IPS-15b (cell line): Measurements from ENCODE around the gene MYBBP1A.

Experiments used
- H3K27me3 ChIP-seq: one replicate; pipeline ENCODE4 v1.6.1; 2013; ENCODE audit warnings: low read length; ENCODE audit not compliant: control insufficient read depth, insufficient read depth
- H3K36me3 ChIP-seq: one replicate; pipeline ENCODE4 v1.6.1; 2013; ENCODE audit warnings: low read length; ENCODE audit not compliant: control insufficient read depth, insufficient read depth
- H3K4me1 ChIP-seq: one replicate; pipeline ENCODE4 v1.6.1; 2013; ENCODE audit warnings: mild to moderate bottlenecking, low read length; ENCODE audit not compliant: control insufficient read depth, insufficient read depth
- H3K4me3 ChIP-seq: one replicate; pipeline ENCODE4 v1.5.1; 2013; ENCODE audit warnings: low read depth, low read length
- H3K9ac ChIP-seq: one replicate; pipeline ENCODE4 v1.6.1; 2013; ENCODE audit warnings: low read depth, mild to moderate bottlenecking, low read length
- H3K9me3 ChIP-seq: one replicate; pipeline ENCODE4 v1.6.1; 2013; ENCODE audit warnings: mild to moderate bottlenecking, low read length; ENCODE audit not compliant: control insufficient read depth, insufficient read depth

MYBBP1A gene

DNA sequence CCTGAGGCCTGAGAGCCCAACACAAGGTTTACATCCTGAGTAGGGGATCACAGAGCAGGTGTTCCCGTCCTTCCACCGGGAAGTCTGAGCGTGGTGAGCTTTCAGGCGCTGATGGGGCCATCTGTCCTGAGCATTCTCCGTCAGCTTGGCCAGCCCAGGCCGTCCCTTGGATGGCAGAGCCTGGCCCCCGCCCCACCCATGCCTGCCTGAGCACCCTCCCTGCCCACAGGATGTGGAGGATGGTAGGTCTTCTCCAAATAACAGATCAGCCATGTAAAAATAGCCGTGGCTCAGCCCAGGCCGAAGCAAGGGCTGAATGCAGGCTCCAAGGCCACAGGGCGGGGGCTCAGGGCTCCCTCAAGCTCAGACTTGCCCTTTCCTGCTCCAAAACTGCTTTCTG, 36.3 kb downstream of the MYBBP1A start:
- Histone ChIP-seq H3K36me3 (no peaks in the 10 kb centered on the region), H3K4me1 (no peaks in the 10 kb centered on the region), H3K4me3 (no peak overlapping the region), H3K9me3 (no peaks in the 10 kb centered on the region), H3K27me3 (no peaks in the 10 kb centered on the region), H3K9ac (no peak overlapping the region)

DNA sequence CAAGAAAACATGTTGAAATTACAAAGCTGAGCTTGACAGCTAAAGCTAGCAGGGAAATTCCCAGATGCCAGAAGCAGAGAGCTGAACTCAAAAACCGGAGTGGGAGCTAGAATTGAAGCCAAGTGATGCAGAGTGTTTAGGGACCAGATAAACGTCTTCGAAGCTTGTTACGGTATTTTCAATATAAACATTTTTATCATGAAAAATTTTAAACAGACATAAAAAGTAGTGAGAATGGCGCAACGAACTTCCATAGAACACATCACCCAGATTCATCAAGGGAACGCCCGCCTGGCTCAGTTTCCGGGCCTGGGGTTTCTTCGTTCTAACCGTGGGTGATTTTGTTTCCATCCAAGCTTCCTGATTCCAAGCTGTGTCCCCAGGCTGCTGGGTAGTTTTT, 38.4 kb downstream of the MYBBP1A start:
- no peaks in the 10 kb centered on the region for H3K36me3 ChIP-seq
- no peaks in the 10 kb centered on the region for H3K4me1 ChIP-seq
- no peaks in the 10 kb centered on the region for H3K27me3 ChIP-seq
- no peaks in the 10 kb centered on the region for H3K9me3 ChIP-seq
- H3K4me3 ChIP-seq: no peak overlapping the region
- no peak overlapping the region for H3K9ac ChIP-seq

DNA sequence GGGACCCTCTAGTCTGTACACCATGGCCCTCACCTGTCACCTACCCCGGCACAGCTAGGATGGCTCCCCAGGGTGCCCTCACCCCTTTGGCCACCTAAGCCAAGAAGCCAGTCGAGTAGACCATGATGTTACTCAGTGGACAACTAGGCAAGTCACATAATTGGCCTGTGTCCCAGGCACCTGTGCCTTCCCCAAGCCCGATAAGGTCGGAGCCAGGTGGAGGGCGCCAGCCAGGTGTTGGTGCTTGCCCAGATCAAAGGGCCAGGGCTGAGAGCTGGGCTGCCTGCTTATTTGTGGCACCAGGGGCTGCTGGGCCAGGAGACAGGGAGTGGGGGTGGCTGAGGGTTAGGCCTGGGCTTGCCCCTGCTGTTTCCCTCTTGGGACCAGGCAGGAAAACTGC, 39.7 kb downstream of the MYBBP1A start:
- Histone ChIP-seq H3K9me3 (no peaks in the 10 kb centered on the region), H3K36me3 (no peaks in the 10 kb centered on the region), H3K4me1 (no peaks in the 10 kb centered on the region), H3K27me3 (no peaks in the 10 kb centered on the region), H3K4me3 (no peak overlapping the region), H3K9ac (no peak overlapping the region)

DNA sequence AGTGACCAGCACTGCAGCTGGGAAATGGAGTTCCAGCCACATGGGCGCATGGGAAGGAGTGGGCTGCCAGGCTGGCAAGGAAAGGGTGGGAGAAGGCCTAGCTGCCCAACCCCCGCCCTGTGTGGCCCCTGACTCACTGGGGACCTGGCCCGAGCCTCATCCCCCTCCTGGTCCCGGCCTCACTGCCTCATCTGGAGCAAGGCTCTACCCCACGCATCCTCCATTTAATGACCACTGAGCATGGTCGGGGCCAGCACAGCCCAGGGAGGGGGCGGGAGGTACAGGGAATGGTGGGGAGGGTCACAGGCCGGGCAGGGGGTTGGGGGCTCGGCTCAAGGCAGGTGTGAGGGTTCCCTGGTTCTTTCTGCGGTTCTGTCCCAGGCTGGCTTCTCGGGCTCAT, 40.4 kb downstream of the MYBBP1A start:
- Histone ChIP-seq H3K27me3 (no peaks in the 10 kb centered on the region), H3K36me3 (no peaks in the 10 kb centered on the region), H3K9me3 (no peaks in the 10 kb centered on the region), H3K9ac (no peak overlapping the region), H3K4me3 (no peak overlapping the region), H3K4me1 (no peaks in the 10 kb centered on the region)

DNA sequence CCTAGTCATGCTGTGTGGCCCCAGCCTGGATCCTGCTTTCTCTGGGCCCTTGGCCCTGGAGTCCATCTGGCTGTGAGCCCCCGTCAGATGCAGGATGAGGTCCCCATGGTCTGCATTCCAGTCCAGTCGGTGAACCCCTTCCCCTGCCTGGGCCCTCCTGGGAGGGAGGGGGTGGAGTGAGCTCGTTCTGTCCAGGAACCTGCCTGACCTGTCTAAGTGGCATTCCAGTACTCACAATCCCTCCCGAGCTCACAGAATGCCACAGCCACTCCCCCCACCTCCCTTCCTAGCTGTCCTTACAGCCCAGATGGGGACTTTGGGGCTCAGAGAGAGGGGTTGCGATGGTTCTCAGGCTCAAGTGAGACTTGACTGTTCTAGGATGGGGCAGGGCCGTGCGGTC, 41.0 kb downstream of the MYBBP1A start:
- no peaks in the 10 kb centered on the region for H3K9me3 ChIP-seq
- no peaks in the 10 kb centered on the region for H3K27me3 ChIP-seq
- H3K9ac ChIP-seq: no peak overlapping the region
- H3K4me1 ChIP-seq: no peaks in the 10 kb centered on the region
- no peak overlapping the region for H3K4me3 ChIP-seq
- no peaks in the 10 kb centered on the region for H3K36me3 ChIP-seq

DNA sequence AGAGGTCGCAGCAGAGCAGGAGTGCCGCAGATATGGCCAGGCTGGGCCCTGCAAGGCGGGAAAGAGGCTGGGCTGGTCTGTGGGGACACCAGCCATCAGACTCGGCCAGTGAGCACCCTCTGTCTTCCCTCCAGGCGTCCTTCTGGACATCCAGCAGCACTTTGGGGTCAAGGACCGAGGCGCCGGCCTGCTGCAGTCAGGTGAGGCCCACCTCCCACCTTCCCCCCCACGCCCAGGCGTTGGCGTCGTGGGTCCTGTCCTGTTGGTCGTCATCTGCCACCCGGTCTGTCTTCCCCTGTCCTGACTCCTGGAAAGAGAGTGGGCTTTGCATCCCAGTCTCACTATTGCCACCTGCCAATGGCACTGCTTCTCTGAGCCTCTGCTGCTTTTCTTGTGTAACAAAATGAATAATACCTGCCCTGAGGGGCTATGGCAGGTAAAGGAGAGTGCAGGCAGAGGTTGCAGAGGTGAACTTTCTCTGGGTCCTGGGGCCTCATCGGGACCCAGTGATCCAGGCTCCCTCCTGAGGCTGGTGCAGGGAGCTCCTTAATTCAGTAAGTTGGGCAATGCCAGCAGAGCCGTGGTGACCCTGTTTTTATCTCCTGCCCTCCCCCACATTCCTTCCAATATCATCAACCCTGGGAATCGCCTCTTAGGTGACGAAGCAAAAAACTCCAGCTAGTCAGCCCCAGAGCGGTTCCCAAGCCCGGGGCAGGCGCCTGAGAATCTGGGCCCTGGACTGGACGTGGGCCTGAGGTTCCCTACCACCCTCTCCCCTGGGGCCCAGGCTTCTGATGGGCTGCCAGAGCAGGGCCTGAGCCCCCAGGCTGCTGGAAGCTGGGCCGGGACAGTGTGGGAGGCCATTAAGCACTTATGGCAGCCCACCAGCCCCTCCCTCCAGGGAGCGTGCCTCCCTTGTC, 41.8 kb downstream of the MYBBP1A start:
- no peaks in the 10 kb centered on the region for H3K27me3 ChIP-seq
- no peak overlapping the region for H3K4me3 ChIP-seq
- no peaks in the 10 kb centered on the region for H3K36me3 ChIP-seq
- no peaks in the 10 kb centered on the region for H3K9me3 ChIP-seq
- H3K4me1 ChIP-seq: no peaks in the 10 kb centered on the region
- no peak overlapping the region for H3K9ac ChIP-seq

DNA sequence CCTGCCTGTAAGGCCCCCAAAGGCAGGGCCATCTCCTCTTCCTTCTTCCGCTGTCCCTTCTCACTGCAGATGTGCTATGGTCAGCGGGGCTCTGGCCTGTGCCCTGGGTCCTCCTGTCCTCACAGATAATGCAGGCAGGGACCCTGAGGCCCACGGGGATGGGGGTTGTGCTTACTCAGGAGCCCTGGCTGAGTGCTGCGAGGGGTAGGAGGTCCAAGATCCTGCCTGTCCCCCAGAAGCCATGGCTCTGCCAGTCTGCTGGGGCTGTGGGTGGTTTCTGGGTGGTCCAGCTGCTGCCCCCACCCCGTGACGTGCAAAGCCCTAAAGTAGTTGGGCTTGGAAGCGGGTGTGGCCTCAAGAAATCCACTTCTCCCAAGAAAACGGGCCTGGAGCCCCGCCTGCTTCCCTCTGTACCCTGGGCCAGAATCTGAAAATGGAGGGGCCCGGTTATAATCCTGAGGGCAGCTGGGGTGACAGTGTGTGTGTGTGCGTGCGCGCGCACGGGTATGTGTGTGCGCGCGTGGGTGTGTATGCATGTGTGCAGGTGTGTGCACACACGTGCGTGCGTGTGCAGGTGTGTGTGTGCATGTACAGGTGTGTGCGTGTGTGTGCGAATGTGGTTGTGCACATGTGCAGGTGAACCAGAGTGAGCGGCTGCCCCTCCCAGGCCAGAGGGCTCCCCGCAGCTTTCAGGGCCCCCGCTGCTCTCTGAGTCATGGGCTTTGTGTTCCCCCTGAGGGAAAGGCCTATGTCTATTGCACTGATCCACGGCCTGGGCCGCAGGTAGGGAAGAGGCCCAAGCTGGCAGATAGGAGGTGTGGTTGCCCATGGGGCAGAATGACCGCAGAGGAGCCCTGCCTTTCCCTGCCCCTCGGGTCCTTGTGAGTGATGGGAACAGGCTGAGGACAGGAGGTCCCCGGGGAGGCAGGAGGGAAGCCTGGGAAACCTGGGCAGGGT, 42.8 kb downstream of the MYBBP1A start:
- Histone ChIP-seq H3K9me3 (no peaks in the 10 kb centered on the region), H3K27me3 (no peaks in the 10 kb centered on the region), H3K4me3 (no peak overlapping the region), H3K4me1 (no peaks in the 10 kb centered on the region), H3K9ac (no peak overlapping the region), H3K36me3 (no peaks in the 10 kb centered on the region)

DNA sequence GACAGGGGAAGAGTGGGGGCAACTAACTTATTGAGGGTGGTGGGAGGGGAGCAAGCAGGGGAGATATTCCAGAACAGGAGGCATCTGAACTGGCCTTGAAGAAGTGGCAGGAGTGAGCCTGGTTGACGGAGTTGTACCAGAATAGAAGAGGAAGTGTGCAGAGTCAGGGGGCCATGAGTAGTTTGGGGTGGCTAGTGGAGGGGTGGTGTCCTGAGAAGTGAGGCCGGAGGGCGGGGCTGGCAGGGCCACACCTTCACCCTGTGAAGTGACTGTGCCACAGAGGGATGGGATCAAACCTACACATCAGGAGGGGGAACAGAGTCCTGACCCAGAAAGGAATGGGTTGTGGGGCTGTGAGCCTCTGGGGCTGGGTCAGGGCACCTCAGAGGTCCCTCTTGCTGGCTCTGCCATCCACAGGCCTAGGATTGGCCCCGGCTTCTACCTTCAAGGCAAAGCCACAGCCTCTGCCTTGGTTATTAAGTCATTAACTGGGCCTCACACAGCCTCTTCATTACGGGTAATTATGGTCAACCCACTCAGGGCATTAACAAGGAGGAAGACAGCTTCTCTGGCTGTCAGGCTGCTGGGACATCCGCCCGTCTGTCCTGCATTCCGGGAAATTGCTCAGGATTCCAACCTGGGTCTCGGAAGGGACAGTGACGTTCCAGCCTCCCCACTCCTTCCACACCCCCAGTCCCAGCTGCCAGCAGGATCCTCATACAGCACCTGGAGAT, 43.8 kb downstream of the MYBBP1A start:
- H3K9ac ChIP-seq: no peak overlapping the region
- H3K27me3 ChIP-seq: no peaks in the 10 kb centered on the region
- no peaks in the 10 kb centered on the region for H3K9me3 ChIP-seq
- H3K4me1 ChIP-seq: no peaks in the 10 kb centered on the region
- no peak overlapping the region for H3K4me3 ChIP-seq
- H3K36me3 ChIP-seq: no peaks in the 10 kb centered on the region

DNA sequence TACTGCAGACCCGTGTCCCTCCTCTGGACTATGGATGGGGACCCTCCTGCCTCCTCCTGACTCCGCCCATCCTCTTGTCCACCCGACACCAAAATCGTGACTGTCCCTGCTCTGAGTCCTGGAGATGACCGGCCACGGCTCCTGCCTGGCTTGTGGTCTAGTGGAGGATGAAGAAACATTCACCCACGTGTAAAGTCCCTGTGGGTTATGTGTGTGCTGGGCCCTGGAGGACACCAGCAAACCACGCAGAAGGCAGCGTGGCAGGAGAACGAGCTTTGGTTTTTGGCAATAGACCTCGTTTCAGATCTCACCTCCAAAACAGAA, 44.6 kb downstream of the MYBBP1A start:
- Histone ChIP-seq H3K4me1 (no peaks in the 10 kb centered on the region), H3K27me3 (no peaks in the 10 kb centered on the region), H3K4me3 (no peak overlapping the region), H3K9me3 (no peaks in the 10 kb centered on the region), H3K9ac (no peak overlapping the region), H3K36me3 (no peaks in the 10 kb centered on the region)

DNA sequence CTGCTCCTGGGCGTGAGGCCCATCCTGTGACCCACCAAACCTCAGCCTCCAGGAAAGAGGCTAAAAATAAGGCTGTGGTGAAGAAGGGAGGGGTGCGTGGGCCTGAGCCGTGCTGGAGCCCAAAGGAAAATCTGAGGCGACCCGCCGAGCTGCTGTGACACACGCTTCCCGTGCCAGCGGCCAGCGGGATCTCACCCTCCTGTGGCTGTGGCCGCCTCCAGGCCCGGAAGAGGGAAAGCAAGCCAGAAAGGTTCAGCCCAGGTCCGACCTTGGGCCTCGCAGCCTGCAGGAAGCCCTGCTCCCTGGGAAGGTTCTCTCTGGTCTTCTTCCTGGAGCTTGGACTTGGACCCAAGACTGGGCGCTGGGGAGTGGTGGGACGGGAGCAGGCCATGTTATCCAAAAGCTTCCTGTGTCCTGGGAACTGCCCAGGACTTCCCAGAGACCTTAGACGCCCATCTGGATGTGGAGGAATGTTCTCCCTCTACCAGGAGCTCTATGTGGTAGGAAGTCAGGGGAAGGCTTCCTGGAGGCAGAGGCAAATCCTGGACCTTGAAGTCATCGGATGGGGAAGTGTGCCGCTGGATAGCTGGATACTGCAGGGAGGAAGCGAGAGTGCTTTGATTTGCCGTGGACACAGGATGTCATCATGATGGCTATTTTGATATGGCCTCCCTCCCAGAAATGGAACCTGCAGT, 45.1 kb downstream of the MYBBP1A start:
- Histone ChIP-seq H3K27me3 (no peaks in the 10 kb centered on the region), H3K9ac (no peak overlapping the region), H3K9me3 (no peaks in the 10 kb centered on the region), H3K4me3 (no peak overlapping the region), H3K4me1 (no peaks in the 10 kb centered on the region), H3K36me3 (no peaks in the 10 kb centered on the region)

DNA sequence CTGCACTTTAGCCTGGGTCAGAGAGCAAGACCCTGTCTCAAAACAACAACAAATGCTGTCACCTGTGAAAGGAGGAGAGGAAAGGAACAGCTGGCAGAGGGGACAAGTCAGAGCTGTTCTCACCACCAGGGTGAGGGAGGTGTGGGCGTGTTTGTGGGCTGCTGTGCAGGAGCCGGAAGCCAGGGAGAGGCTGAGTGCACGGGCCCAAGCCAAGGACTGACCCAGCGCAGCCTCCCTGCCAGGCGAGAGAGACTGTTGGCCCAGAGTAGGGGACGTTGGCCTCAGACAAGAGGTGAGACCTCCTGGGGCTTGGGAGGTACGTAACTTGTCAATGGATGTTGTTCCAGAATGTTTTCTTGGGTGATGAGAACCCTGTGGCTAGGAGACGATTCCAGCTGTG, 45.8 kb downstream of the MYBBP1A start:
- Histone ChIP-seq H3K9ac (no peak overlapping the region), H3K9me3 (no peaks in the 10 kb centered on the region), H3K4me1 (no peaks in the 10 kb centered on the region), H3K4me3 (no peak overlapping the region), H3K36me3 (no peaks in the 10 kb centered on the region), H3K27me3 (no peaks in the 10 kb centered on the region)
